ENCODE measurements around the gene GGPS1.
"Not testable (repeated sequence)": the region's sequence is repeated elsewhere in the genome, so short reads cannot be mapped to it uniquely, and the experiment has no call there.

GGPS1 gene

GRCh38 chr1:235307158-235308124 is 20.9 kb upstream of the GGPS1 start:
- no peak for DNase-seq

DNA sequence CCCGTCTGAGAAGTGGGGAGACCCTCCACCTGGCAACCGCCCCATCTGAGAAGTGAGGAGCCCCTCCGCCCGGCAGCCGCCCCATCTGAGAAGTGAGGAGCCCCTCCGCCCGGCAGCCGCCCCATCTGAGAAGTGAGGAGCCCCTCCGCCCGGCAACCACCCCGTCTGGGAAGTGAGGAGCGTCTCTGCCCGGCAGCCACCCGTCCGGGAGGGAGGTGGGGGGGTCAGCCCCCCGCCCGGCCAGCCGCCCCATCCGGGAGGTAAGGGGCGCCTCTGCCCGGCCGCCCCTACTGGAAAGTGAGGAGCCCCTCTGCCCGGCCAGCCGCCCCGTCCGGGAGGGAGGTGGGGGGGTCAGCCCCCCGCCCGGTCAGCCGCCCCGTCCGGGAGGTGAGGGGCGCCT is 19.2 kb upstream of the GGPS1 start:
- not testable (repeated sequence) for DNase-seq

DNA sequence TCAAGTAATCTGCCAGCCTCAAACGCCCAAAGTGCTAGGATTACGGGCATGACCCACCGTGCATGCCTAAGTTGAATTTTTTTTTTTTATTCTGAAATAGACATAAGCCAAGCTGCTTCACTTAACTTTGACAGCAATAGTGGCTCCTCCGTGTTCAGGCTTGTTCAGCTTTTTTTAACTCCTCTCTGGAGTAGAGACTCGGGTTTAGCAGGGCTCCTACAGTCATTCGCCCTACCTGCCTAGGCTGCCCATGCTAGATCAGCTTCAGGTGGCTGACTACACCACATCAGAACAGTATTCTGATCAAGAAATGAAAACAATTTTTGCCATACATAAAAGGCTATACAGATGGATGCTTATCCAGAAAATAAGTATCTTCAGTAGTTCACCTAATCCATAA is 15.1 kb upstream of the GGPS1 start:
- DNase-seq = no peak

DNA sequence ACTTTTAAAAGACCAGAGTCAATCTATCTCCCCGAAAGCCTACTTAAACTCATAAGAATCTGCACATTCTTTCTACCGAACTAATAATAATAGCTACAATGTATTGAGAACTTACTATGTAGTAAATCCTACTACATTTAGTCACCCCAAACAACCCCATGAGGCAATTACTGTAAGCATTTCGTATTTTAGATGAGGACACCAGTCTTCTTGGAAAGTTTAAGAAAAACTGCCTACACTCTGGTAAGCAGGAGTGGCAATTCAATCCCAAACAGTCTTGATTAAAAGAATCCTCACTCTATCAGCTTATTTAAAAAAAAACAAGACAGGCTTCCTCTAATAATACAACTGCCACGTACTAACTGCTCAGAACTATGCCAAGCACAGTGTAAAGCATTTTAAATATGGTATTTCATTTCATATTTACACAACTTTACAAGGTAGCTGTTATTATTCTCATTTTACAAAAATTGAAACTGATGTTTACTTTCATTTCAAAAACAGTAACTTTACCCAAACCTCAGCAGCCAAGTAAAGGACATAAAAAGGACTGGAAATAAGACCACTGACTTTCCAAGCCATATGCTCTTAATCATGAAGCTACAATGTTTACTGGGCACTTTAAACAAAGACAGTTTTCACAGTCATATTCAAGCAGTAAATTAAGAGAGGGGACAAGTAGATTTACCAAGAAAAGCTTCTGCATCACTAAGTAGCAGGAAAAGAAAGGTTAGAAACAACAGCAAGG is 14.3 kb upstream of the GGPS1 start:
- no peak for DNase-seq

DNA sequence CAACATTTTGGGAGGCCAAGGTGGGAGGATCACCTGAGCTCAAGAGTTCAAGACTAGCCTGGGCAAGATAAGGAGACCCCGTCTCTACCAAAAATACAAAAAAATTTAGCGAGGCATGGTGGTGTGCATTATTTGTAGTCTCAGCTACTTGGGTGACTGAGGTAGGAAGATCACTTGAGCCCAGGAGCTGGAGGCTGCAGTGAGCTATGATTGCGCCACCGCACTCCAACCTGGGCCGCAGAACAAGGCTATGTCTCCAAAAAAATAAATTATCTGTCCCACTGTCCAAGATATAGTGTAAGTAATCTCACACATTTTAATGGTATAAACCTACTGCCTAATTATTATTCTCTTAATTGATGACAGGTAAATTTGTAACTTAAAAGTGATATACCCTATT is 13.2 kb upstream of the GGPS1 start:
- DNase-seq = no peak

DNA sequence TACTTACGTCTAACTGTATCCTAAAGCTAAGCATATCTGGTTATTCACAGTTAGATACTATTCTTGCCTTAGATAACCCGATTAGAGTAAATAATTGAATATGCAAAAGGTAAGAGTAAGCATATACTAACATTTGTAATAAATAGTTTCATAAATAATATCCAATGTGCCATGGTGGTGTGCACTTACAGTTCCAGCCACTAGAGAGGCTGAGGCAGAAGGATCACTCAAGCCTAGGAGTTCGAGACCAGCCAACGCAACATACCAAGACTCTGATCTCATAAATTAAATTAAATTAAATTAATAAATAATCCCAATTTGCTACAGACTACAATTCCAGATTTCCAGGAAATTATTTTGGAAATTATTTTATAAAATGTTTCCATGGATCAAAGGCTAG is 12.6 kb upstream of the GGPS1 start:
- DNase-seq = no peak

GRCh38 chr1:235317168-235317567 is 11.2 kb upstream of the GGPS1 start:
- no peak for DNase-seq

GRCh38 chr1:235319255-235319654 is 9.1 kb upstream of the GGPS1 start:
- DNase-seq = no peak

DNA sequence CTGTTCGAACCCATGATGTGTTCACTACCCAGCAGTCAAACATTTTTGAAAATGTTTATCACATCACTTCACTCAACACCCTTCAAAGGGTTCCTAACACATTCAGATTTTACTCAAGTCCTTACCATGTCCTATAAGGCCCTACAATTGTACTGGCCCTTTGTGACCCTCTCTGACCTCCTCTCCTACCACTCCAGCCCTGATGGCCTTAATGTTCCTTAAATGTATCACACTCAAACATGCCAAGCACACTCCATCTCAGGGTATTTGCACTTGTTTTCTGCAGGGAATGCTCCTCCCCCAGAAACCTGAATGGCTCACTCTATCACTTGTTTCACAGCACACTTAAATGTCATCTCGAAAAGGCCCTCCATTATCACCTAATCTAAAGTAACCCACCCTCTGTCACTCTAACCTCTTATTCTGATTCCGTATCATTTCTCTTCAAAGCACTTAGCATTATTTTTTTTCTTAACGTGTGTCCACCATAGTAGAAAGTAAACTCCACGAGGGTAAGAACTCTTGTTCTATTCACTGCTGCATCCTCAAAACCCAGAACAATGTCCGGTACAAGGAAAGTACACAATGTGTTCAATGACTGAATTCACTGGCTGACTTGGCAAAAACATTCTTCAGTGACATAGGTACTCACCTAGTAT is 7.7 kb upstream of the GGPS1 start:
- no peak for DNase-seq

- DNase-seq = no peak
Observed at GRCh38 chr1:235324296-235324695, 4.1 kb upstream of the GGPS1 start.

- no peak for DNase-seq
Observed at GRCh38 chr1:235325139-235325538, 3.2 kb upstream of the GGPS1 start.

GRCh38 chr1:235325854-235326253 is 2.5 kb upstream of the GGPS1 start:
- no peak for DNase-seq

DNA sequence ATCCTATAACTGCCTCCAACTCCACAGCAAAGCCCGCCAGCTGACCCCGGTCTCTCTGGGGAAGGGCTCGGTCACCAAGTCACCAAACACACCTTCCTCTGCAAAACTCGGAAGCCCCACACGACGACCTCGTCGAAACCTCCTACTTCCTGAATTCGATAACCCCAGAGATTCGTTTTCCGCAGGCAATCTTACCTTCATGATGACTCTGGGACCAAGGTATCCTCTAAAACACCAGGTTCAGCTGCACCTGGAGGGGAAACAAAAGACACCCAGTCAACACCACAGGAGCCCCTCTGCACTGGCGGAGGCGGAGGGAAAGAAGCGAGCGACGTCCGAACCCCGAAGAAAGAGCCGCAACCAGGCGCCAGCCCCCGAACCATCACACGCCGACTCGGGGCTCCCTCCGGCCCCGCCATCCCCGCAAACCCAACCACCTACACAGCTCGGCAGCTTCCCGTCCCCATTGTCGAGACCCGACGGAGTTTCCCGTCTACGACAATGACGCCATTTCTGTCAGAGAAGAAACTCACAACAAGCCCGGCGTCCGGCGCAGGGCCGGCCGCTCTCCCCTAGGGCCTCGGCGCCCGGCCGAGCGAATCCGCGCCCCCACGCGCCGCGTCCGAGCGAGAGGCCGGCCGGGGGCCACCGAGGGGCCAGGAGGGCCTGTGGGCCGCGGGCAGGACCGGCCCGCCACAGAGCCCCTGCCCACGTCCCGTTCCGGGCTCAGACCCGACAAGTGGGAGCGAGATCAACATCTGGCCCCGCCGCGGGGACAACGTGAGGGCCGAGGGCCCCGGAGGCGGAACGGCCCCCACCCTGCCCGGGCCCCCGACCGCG is 1.4 kb upstream of the GGPS1 start:
- peak; percentile 59 for DNase-seq

DNA sequence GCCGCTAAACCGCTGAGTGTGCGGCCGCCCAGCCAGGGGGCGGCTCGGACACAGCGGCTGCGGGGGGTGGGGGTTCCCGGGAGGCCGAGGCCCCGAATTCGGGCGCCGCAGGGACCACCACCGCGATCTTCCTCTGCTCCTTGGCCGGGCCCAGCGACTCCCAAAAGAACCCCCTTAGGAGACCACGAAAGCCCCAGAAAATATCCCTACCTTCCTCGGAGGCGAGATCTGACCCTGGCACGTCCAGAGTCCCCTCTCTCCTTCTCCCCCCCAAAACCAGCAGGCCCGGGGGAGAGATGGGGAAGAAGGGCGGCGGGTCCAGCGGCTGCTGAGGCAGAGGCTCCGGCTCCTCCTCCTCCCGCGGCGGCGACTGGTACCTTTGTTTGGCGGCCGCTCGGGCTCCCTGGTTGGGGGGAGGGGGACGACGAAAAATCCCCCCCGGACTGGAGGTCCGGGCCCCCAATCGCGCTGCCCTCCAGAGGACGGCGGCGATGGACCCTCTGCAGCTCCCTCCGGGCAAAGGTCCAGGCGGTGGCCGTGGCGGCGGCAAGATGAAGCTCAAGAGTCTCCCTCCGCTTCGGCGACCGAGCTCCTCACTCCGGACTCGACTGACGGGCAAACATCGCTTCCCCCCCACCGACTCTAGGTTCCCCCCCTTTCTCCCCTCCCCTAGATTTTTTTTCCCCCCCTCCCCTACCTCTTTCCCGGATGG is 655 bp upstream of the GGPS1 start, which contains the start of gene ARID4B:
Gene ARID4B, minus strand, starts transcription at position 621 of the 712 bp plus-strand sequence. CDS start 1,260 bp downstream, outside the sequence.
- DNase-seq = no peak

- peak; percentile 46 for DNase-seq
Observed at GRCh38 chr1:235329139-235329902, 951 bp downstream of the GGPS1 start.

DNA sequence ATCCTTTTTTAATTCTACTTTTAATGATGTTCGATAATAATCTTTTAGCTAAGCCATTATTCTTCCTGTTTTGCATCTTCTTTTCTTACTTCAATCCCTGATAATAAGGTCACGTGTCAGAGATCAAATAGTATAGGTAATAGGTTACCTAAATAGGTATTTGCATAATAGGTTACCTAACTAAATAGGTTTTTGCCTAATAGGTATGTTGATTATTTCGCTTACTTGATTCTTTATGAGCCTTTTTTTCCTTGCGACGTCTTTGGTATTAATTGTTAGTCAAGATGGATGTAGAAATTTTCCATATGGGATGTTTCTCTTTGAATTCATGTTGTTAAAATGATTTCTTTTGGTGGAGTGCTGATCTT is 2.5 kb downstream of the GGPS1 start:
- no peak for DNase-seq

GRCh38 chr1:235331401-235331800 is 3.0 kb downstream of the GGPS1 start:
- DNase-seq = no peak

- no peak for DNase-seq
Observed at GRCh38 chr1:235336903-235337302, 8.5 kb downstream of the GGPS1 start.

- no peak for DNase-seq
Observed at GRCh38 chr1:235339746-235340145, 11.4 kb downstream of the GGPS1 start.

- DNase-seq = no peak
Observed at GRCh38 chr1:235341334-235341733, 13.0 kb downstream of the GGPS1 start.

GRCh38 chr1:235342039-235342438 is 13.7 kb downstream of the GGPS1 start:
- no peak for DNase-seq
